ENCODE data around the gene HDLBP. TPM values are rescaled to one million over a fixed set of nuclear protein-coding genes. Genes with fewer than 3 reads are reported as not detected.
A peak's percentile ranks its signal among the peaks of the same experiment; 100 is the strongest.

The HDLBP gene
- total and polyA plus RNA-seq, 2 of the 4 experiments (the other 2 are of a cell fraction), result 648 to 1,165 TPM

DNA sequence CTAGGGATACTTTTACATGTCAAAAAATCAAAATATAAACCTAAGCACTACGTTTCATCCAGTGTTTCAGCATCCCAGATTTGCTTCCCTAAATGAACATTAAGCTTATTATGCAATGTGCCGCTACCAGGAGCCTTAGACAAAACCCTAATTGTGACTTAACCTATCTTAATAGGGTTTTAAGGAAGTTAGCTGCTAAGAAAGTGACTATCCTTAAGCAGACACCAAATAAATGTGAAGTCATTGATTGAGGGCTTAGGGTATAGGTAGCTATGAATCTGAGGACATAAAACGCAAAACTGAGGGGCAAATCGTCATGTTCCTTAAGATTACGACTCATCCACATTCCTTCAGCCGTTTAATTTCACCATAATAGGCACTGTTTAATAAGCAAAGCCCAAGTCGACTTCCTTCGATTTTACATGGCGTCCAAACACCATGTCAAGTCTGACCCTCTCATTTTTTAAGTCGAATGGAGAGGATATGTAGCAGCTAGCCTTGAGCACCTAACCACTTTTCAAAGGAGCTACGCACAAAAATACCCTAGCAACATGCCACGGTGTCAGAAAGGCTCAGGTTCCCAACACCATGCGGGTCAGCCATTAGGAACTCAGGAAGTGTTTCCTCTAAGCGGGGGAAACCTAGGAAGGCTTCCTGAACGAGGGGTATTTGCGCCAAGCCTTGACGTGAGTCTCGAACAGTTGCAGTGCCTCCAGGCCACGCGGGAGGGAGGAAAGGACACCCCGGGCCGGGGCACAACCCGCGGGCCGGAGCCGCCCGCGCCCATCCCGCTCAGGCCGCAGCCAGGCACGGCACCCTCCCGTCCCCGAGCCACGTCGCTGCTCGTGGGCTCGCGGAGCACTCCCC lies 1.0 kb downstream of the HDLBP start:
- peak overlapping the region; percentile 99 for H3K9ac ChIP-seq (ENCODE audit: low read depth, low read length)
- H2AK5ac ChIP-seq (ENCODE audit: low read depth, low read length), result peak overlapping the region; percentile 90
- peaks cover 52% of the 10 kb centered on the region for H4K20me1 ChIP-seq (ENCODE audit: insufficient read depth, low read length)
- peak overlapping the region; percentile 95 for H3K18ac ChIP-seq (ENCODE audit: low read depth, low read length)
- peak overlapping the region; percentile 31; the same call in 1 of the 2 replicates for H2BK120ac ChIP-seq (ENCODE audit: low read depth, low read length)
- CTCF ChIA-PET, result interaction anchor here (1.3 kb wide), 1 partner anchor 53 kb away, joined by 3 read pairs; no protein-coding TSS in a partner anchor
- H3K4me2 ChIP-seq (ENCODE audit: low read depth, low read length), result peak overlapping the region; percentile 99
- H2AK9ac ChIP-seq (replicated peaks; ENCODE audit: low read depth, low read length, poor library complexity), result peak overlapping the region; percentile 100
- H3K36me3 ChIP-seq (ENCODE audit: control insufficient read depth, insufficient read depth, low read length), result peaks cover 1% of the 10 kb centered on the region; the same call in 1 of the 2 replicates
- H3K4me3 ChIP-seq (ENCODE audit: insufficient read depth, low read depth, low read length), result peak overlapping the region; percentile 80
- H2AFZ ChIP-seq (replicated peaks; ENCODE audit: low read length, poor library complexity), result peak overlapping the region; percentile 96
- H3K79me1 ChIP-seq (ENCODE audit: low read depth in 1 of 2, low read length in 2 of 2), result peaks cover 7 to 58% of the 10 kb centered on the region in 2 experiments; a peak in 3 of 4 replicates
- H3K4me1 ChIP-seq (ENCODE audit: control insufficient read depth, insufficient read depth, low read length), result peaks cover 2% of the 10 kb centered on the region
- no peaks in the 10 kb centered on the region for H3K27me3 ChIP-seq (ENCODE audit: control insufficient read depth, insufficient read depth, low read length)
- peak overlapping the region; percentile 93 for H3K23ac ChIP-seq (ENCODE audit: low read depth, low read length)
- H3K9me1 ChIP-seq (ENCODE audit: insufficient read depth, low read length), result peaks cover 11% of the 10 kb centered on the region; the same call in 1 of the 2 replicates
- H3K4ac ChIP-seq (ENCODE audit: low read depth, low read length), result peak overlapping the region; percentile 100
- H2BK15ac ChIP-seq (ENCODE audit: low read depth, low read length), result peak overlapping the region; percentile 72; the same call in 2 of the 3 replicates
- H3K27ac ChIP-seq (ENCODE audit: insufficient read depth, low read length), result peak overlapping the region; percentile 98
- DNase-seq (peak; percentile 57), ATAC-seq (ENCODE audit: low read depth) (no peak)
- 1% methylated on average over 17 of the region's 38 CpGs; no CpG with 5 or more reads in 1 of the 2 experiments for WGBS, 2 experiments (ENCODE audit: extremely low coverage in 2 of 2, insufficient read length in 1 of 2)
- H3K14ac ChIP-seq (replicated peaks; ENCODE audit: low read depth, low read length), result peak overlapping the region; percentile 94
- peak; percentile 89 for TF ChIP-seq POLR2A (IDR thresholded peaks at IDR 0.05; ENCODE audit: low read depth, low read length)
- TF ChIP-seq, protein P1, sequence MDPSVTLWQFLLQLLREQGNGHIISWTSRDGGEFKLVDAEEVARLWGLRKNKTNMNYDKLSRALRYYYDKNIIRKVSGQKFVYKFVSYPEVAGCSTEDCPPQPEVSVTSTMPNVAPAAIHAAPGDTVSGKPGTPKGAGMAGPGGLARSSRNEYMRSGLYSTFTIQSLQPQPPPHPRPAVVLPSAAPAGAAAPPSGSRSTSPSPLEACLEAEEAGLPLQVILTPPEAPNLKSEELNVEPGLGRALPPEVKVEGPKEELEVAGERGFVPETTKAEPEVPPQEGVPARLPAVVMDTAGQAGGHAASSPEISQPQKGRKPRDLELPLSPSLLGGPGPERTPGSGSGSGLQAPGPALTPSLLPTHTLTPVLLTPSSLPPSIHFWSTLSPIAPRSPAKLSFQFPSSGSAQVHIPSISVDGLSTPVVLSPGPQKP (IDR thresholded peaks at IDR 0.05; ENCODE audit: borderline replicate concordance, low read depth, low read length), result no peak
- TF ChIP-seq CEBPB (IDR thresholded peaks at IDR 0.05; ENCODE audit: low read depth, low read length), result peak; percentile 38; the same call in 1 of the 2 replicates
- TF ChIP-seq MAZ (IDR thresholded peaks at IDR 0.05; ENCODE audit: borderline replicate concordance, low read depth, low read length), result no peak
- peak overlapping the region; percentile 96 to 98 for H4K8ac ChIP-seq (ENCODE audit: low read depth in 2 of 2, low read length in 2 of 2)
- no TSS peak for BruUV-seq (replicated peaks)
- intact Hi-C loops (cut with micrococcal nuclease) (loop anchor here (2.0 kb wide), 1 partner anchor 42 kb away; no protein-coding TSS in a partner anchor), dilution Hi-C loops (cut with HindIII; ENCODE audit: low sequenced_read_pairs, unreplicated experiment) (no loop called here), in situ Hi-C loops (cut with MboI; ENCODE audit: low sequenced_read_pairs) (no loop called here)
- H4K5ac ChIP-seq (ENCODE audit: low read depth, low read length), result peak overlapping the region; percentile 99
- no peaks in the 10 kb centered on the region for H3K9me3 ChIP-seq (ENCODE audit: control insufficient read depth, insufficient read depth, low read length)
- peak overlapping the region; percentile 96 for H4K91ac ChIP-seq (ENCODE audit: insufficient read depth, low read depth, low read length)
- H2BK20ac ChIP-seq (ENCODE audit: low read depth, low read length), result peak overlapping the region; percentile 50; the same call in 1 of the 2 replicates
- POLR2A ChIA-PET (ENCODE audit: unreplicated experiment), result interaction anchor here (0.6 kb wide), 2 partner anchors 17 to 96 kb away, joined by 3 to 4 read pairs; no protein-coding TSS in a partner anchor
- peak overlapping the region; percentile 95 for H3K56ac ChIP-seq (ENCODE audit: extremely low read depth, insufficient read depth, low read length)
- peak overlapping the region; percentile 95 for H2BK5ac ChIP-seq (ENCODE audit: low read depth, low read length, poor library complexity, severe bottlenecking)
